Astrocyte of the spinal cord (primary cell): ENCODE results near the gene C6orf163.
A peak's percentile ranks its signal among the peaks of the same experiment; 100 is the strongest.
"Not testable (repeated sequence)": the region's sequence is repeated elsewhere in the genome, so short reads cannot be mapped to it uniquely, and the experiment has no call there.

Experiments
- DNase-seq: peaks from one replicate; pipeline ENCODE4 v3.0.0; 2011; ENCODE audit warnings: low read depth, low spot score
- H3K4me3 ChIP-seq: 2 replicates; pipeline ENCODE4 v1.5.1; 2011; ENCODE audit warnings: low read depth, mild to moderate bottlenecking, low read length, moderate library complexity
- CTCF ChIP-seq: IDR thresholded peaks from 2 replicates; pipeline ENCODE4 v1.5.1; 2012; ENCODE audit warnings: low read depth, mild to moderate bottlenecking, low read length, inconsistent platforms
- in situ Hi-C: cut with HindIII; loops from 2 replicates; pipeline ENCODE4 v1.10.0; 2017; ENCODE audit warnings: low sequenced_read_pairs

Gene C6orf163

GRCh38 chr6:87322304-87323212, 22.1 kb upstream of the C6orf163 start, which contains the start of gene SMIM8:
SMIM8 (plus strand) TSS chr6:87322588; CDS start chr6:87337032, 14,444 bp downstream.
- DNase-seq, result peak; percentile 75
- peak; percentile 94 for TF ChIP-seq CTCF
- peak within 1 kb of the TSS; percentile 92 for H3K4me3 ChIP-seq
- in situ Hi-C loops, result no loop called here

GRCh38 chr6:87323880-87324279, 20.7 kb upstream of the C6orf163 start:
- H3K4me3 ChIP-seq, in situ Hi-C loops, DNase-seq: not testable (repeated sequence)

- in situ Hi-C loops, result no loop called here
- TF ChIP-seq CTCF, result no peak
- H3K4me3 ChIP-seq, result no peak overlapping the region
- no peak for DNase-seq
Observed at GRCh38 chr6:87330961-87331360, 13.7 kb upstream of the C6orf163 start.

- no peak for DNase-seq
- H3K4me3 ChIP-seq, result no peak overlapping the region
- in situ Hi-C loops, result no loop called here
- TF ChIP-seq CTCF, result no peak
Observed at GRCh38 chr6:87333033-87333432, 11.6 kb upstream of the C6orf163 start.

- TF ChIP-seq CTCF, result no peak
- in situ Hi-C loops, result no loop called here
- no peak for DNase-seq
- H3K4me3 ChIP-seq, result no peak overlapping the region
Observed at GRCh38 chr6:87333591-87334181, 10.9 kb upstream of the C6orf163 start.

GRCh38 chr6:87334683-87335082, 9.9 kb upstream of the C6orf163 start:
- no peak for DNase-seq
- TF ChIP-seq CTCF, result no peak
- no peak overlapping the region for H3K4me3 ChIP-seq
- in situ Hi-C loops, result no loop called here

- H3K4me3 ChIP-seq, result no peak overlapping the region
- DNase-seq, result no peak
- in situ Hi-C loops, result no loop called here
- TF ChIP-seq CTCF, result no peak
Observed at GRCh38 chr6:87336367-87336766, 8.2 kb upstream of the C6orf163 start.
